ENCODE data around the gene DAPL1.
"Not testable (repeated sequence)": the region's sequence is repeated elsewhere in the genome, so short reads cannot be mapped to it uniquely, and the experiment has no call there.

Gene DAPL1

DNA sequence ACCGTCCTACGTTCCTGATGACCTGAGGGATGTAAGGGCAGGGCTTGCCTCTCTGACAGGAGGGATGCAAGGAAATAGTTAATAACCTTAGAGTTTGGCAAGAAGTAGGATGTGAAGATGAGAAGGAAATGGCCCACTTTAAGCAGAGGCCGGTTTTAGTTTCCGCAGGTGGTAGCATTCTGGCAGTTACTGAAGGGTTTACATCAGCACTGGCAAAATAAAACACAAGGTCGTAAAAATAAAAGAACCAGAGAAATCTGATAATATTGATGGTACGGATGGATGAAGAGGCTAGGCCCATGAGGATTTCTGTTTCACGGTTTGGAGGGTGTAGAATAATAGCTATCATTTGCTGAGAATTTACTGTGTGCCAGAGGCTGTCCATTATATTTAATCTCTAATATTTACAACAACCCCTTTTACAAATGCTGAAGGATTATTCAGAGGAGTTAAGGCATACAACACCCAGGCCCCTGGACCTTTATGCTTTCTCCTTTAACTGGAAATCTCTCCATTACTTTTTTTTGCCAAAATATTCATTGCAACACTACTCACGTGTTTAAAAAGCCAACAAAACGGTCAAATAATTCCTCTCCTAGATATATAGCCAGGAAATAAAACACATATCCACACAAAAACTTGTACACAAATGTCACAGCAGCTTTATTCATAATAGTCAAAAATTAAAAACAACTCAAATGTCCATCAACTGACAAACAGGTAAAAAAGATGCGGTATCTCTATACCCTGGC, 28.5 kb downstream of the DAPL1 start:
- no peak for DNase-seq

DNA sequence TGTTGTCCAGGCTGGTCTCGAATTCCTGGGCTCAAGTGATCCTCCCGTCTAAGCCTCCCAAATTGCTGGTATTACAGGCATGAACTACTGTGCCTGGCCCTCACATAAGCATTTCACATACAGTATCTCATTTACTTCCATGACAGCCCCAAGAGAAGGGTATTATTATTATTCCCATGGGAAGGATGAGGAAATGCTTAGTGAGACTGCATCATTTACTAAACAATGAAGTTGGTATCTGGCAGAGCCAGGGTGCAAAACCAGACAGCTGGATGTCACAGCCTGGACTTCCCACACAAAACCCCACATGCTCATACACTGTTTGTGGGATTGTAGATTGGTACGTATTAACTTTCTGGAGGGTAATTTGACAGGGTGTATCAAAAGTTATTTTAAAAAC, 29.9 kb downstream of the DAPL1 start:
- no peak for DNase-seq

DNA sequence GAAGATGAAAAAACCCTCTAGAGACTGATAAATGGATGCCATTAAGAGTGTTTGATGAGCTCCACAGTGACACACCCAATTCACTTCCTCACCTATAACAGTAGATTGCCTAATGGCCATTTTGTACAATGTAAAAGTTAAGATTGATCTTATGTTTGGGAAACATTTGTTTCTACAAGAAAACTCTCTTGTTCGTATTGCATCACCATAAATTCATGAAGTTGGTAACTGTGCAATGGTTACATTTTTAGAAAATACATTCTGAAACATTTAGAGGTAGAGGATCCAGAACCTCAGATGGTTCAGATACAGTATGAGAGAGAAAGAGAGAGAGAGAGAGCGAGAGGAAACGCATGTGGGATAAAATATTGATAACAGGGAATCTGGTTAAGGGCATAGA, 31.8 kb downstream of the DAPL1 start:
- no peak for DNase-seq

DNA sequence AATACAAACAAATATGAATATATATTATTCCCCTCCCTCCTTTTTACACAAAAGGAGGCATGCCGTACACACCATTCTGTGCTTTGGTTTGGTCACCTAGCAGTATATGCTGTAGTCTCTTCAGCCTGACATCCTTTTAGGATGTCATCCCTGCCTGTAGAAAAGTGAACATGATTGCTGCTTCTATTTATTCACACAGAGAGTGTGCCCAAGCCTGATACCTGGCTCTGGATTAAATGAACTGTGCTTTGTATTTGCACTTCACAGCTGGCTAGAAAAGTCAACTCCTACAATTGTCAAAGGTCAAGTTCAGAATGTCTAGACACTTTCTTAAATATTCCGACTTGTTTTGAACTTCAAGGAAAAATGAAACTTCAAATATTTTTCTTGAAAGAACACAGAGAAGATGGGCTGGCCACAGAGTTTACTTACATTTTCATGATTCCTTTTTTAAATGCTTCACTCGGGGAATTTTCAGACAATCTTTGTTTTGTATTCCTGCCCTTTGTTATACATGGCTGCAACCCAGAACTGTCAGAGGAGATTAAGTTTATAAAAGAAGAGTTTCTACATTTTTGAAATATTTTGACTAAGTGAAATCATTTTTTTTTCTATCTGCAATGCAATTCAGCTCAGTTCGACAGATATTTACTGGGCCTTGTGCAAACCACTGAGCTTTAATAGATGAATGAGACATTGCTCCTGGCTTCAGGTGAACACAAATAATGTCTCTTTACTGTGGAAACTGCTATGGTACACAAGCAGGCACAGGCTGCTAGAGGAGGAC, 33.5 kb downstream of the DAPL1 start:
- no peak for DNase-seq

DNA sequence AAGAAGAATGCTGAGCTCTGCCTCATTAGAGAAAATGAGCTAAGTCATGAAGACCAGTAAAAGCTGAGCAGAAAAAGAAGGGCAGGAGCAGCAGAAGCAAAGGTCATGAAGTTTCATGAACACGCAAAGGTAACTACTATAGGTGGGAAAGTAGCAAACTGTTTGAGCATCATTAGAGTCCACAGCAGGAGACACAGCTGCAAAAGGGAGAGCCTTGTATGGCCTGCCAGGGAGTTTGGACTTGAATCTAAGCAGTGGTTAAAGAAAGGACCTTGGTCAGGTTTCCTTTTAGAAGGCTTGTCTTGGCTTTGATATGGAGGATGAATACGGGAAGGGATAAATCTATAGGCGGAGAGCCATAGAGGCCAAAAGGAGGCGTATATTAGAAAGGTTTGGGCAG, 34.0 kb downstream of the DAPL1 start:
- no peak for DNase-seq

DNA sequence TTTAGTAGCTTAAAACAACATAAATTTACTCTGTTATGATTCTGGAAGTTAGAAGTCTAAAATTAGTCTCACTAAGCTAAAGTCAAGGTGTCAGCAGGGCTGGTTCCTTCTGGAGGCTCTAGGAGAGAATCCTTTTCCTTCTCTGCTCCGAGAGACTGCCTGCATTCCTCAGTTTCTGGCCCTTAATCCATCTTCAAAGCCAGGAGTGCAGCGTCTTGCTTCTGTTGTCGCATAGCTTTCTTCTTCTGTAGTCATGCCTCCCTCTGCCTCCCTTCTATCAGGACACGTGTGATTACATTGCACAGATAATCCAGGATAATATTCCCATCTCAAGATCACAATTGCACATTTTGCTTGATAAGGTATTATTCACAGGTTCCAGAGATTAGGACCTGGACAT, 35.1 kb downstream of the DAPL1 start:
- DNase-seq: no peak

DNA sequence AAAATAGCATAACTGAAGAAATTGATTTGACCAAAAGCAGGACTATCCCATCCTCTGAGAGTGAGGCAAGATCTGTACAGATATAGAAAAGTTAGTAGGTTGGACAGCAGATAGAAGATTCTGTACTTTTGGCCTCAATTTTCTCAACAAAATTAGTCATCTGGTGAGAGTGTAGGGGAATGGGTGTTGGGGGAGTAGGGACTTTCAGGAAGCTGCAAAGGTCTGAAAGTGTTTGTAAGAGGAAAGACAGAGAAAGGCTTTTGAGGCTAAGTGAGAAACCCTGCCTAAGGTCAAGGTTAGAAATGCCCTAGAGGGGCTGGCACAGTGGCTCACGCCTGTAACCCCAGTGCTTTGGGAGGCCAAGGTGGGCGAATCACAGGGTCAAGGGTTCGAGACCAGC, 40.3 kb downstream of the DAPL1 start:
- no peak for DNase-seq

DNA sequence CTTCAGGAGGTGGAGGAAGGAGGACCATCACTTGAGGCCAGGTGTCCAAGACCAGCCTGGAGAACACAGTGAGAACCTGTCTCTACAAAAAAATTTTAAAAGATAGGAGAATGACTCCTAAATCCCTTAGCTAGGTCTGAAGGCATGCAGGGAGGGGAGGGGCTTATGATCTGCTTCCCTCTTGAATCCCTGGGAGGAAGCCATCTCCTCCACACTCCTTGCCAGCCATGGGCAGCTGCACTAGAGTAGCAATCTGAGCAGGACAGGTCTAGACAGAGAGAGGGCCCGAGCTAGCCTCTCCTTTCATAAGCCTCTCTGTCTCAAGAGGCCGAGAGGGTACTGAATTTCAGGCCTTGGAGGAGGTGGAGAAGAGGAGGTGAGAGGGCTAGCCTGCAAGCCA, 42.5 kb downstream of the DAPL1 start:
- no peak for DNase-seq

DNA sequence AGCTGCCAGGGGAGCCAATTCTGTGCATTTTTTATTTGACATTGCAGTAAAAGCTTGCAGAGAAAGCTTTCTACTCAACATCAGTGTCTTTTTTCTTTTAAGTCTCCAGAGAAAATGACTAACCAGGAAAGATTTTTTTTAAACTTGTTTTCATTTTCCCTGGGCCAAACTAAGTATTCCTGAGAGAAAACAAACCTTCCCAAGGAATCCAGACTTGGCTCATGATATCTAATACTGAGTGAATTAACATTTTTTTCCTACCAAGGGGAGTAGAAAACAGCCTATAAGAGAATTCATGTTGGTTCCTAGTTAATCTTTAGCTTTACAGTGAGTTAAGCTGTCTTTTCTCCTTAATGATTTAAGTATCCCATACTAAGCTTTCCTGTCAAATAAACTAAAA, 46.7 kb downstream of the DAPL1 start:
- DNase-seq: no peak

DNA sequence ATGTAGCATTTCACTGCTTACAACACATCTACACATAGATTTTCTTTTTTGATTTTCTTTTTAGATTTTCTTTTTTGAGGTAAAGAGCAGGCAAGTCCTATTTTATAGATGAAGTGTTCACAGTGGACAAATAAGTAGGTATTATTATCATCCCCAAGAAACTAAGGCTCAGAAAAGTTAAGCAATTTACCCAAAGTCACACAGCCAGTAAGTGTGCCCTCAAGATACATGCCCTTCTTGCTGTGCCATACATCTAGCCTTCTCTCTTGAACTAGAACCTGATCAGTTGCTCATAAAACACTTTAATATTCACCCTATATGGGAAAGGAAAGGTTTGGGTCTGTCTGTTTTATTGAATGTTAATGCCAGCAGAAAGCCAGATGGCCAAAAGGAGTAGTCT, 50.3 kb downstream of the DAPL1 start:
- DNase-seq: no peak

DNA sequence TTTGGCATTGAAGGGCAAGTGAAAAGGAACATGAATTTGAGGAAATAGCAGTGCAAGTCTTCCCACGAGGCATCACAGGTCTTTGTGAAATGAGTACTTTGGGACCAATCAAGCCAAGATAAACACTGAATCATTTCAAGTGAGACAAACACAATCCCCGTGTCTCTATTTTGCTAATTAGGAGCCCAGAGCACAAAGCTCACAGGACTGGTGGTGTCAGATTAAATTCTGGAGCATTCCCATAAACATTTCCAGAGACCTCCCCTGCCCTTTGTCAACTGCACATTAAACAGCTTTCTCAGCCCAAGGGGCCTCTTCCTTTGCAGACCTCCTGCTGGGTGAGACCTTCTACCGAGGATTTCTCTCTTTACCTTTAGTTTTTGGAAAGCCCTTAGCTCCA, 50.7 kb downstream of the DAPL1 start:
- DNase-seq: no peak

DNA sequence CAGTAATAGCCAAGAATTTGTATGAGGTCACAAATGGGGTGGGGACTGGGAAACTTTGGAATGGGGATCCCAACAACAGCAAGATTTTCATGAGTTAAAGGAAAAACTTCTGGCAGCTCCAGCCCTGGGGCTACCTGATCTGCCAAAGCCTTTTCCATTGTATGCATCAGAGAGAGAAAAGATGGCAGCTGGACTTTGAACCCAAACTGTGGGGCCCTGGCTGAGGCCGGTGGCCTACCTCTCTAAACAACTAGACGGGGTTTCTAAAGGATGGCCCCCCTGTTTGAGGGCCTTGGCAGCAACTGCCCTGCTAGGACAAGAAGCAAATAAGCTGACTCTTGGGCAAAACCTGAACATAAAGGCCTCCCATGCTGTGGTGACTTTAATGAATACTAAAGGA, 52.4 kb downstream of the DAPL1 start:
- not testable (repeated sequence) for DNase-seq

DNA sequence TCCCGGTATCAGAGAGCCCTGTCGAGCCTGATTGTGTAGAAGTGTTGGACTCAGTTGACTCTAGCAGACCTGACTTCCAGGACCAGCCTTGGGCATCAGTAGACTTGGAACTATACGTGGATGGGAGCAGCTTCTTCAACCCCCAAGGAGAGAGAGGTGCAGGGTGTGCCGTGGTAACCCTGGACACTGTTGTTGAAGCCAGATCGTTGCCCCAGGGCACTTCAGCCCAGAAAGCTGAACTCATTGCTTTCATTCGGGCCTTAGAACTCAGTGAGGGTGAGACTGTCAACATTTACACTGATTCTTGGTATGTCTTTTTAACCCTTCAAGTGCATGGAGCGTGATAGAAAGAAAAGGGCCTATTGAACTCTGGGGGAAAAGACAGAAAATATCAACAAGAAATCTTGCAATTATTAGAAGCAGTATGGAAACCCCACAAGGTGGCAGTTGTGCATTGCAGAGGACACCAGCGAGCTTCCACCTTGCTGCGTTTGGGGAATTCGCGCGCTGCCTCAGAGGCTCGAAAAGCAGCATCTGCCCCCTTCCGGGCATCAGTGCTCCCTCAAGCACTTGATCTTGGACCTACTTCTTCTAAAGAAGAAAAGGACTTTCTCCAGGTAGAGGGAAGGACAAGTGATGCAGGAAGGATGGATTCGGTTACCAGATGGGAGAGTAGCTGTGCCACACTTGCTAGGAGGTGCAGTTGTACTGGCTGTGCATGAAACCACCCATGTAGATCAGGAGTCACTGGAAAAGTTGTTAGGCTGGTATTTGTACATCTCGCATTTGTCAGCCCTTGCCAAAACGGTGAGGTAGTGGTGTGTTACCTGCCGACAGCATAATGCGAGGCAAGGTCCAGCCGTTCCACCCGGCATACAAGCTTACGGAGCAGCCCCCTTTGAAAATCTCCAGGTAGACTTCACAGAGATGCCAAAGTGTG, 53.2 kb downstream of the DAPL1 start:
- DNase-seq: not testable (repeated sequence)

DNA sequence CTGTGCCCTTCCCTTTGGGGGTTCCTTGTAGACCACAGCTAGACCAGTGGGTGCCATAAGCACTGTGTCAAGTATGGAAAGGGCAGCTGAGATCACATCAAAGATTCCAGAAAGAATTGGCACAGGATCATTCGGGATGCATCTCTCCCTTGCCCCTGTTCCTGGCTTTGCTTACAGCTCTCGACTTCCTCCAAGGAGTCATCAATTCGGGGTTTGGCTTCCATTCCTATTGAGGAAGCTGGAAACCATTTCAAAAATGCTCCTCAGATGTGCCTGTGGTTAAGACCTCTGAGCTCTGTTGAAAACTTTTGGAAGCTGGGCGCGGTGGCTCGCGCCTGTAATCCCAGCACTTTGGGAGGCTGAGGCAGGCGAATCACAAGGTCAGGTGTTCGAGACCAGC, 65.1 kb downstream of the DAPL1 start:
- DNase-seq: not testable (repeated sequence)

DNA sequence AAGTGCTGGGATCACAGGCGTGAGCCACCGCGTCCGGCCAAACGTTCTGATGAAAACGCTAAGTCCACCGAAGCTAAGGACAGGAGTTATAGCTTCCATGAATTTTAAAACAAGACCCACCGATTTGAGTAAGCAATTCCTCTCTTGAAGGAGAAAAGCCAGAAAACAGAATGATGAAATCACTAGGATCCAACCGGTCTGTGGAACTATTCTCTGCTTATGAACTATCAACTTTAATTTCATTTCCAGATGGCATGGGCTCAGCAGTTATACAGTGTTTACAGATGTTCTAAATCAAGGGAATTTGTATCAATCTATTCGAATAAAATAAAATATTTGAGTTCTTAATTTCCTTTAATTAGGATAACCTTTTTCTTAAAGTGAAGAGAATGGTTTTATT, 66.5 kb downstream of the DAPL1 start:
- not testable (repeated sequence) for DNase-seq

DNA sequence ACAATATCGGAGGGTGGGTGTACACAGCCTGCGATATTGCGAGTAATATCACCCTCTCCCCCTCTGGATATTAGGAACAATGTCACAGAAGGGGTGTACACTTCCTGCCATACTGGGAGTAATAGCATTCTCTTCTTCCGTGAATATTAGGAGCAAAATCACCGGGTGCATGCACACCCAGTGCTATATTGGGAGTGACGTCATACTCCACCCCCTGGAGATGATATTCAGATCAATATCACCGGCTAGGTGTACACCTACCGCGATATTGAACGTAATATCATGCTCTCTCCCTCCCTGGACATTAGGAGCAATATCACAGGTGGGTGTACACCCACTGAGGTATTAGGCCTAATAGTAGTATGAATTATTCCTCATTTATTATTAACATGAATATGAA, 70.4 kb downstream of the DAPL1 start:
- DNase-seq: not testable (repeated sequence)
